GM23248 (cell line): ENCODE measurements around the gene DERA.

Experiments used
- EZH2 ChIP-seq: fragments of 200-600 bp; sonication (generic); IDR thresholded peaks from 2 replicates; pipeline ENCODE4 v1.6.1; 2018; ENCODE audit warnings: antibody characterized with exemption, mild to moderate bottlenecking; ENCODE audit not compliant: insufficient read depth, poor library complexity, severe bottlenecking
- EZH2phosphoT487 ChIP-seq: fragments of 200-600 bp; sonication (generic); IDR thresholded peaks from 2 replicates; pipeline ENCODE4 v1.6.1; 2018; ENCODE audit warnings: antibody characterized with exemption, moderate library complexity, mild to moderate bottlenecking, low read depth; ENCODE audit not compliant: insufficient read depth

- no peak for TF ChIP-seq EZH2
- no peak for TF ChIP-seq EZH2phosphoT487
These were observed 151.5 kb downstream of the DERA start for GRCh38 chr12:16062611-16063010.
